Natural killer cell (primary cell): ENCODE results near the gene SKAP2. TPM values are rescaled to one million over a fixed set of nuclear protein-coding genes. Genes with fewer than 3 reads are reported as not detected.

Experiments
- ATAC-seq, 3 donors: fragments of 150-1000 bp in 2 of 3; fragments of 200-7000 bp in 1 of 3; cut with Tn5 transposase; 1 replicate in 1 of 3; 2 replicates in 2 of 3; pipeline ENCODE4 v1.10.0; 2021; ENCODE audit warnings: mild to moderate bottlenecking in 2 of 3, moderate library complexity in 2 of 3
- DNase-seq, 2 donors: peaks; one replicate each; pipeline versions ENCODE4 v3.0.0 to v3.0.0-alpha.2; 2013 to 2021; ENCODE audit warnings: mixed read lengths in 1 of 2
- H3K27ac ChIP-seq: one replicate; pipeline ENCODE4 v1.5.1; 2013; ENCODE audit warnings: mild to moderate bottlenecking, low read length
- H3K27me3 ChIP-seq: one replicate; pipeline ENCODE4 v1.6.1; 2013; ENCODE audit warnings: low read length; ENCODE audit not compliant: control insufficient read depth, insufficient read depth
- H3K36me3 ChIP-seq: one replicate; pipeline ENCODE4 v1.6.1; 2013; ENCODE audit warnings: low read length; ENCODE audit not compliant: control insufficient read depth, insufficient read depth
- H3K4me1 ChIP-seq: one replicate; pipeline ENCODE4 v1.6.1; 2013; ENCODE audit warnings: low read length; ENCODE audit not compliant: control insufficient read depth, insufficient read depth
- H3K4me3 ChIP-seq: one replicate; pipeline ENCODE4 v1.5.1; 2013; ENCODE audit warnings: low read length
- H3K9me3 ChIP-seq: one replicate; pipeline ENCODE4 v1.6.1; 2013; ENCODE audit warnings: low read length; ENCODE audit not compliant: control insufficient read depth, insufficient read depth
- H3K27ac Mint-ChIP-seq, 2 donors: one replicate each; pipeline ENCODE4 v1.8.0; 2022; ENCODE audit warnings: mild to moderate bottlenecking in 2 of 2, mixed read lengths in 2 of 2, moderate library complexity in 1 of 2
- H3K27me3 Mint-ChIP-seq, 2 donors: one replicate each; pipeline ENCODE4 v1.8.0; 2022; ENCODE audit warnings: low read depth in 2 of 2, mixed read lengths in 2 of 2
- H3K36me3 Mint-ChIP-seq: one replicate; pipeline ENCODE4 v1.8.0; 2022; ENCODE audit warnings: mixed read lengths
- H3K4me1 Mint-ChIP-seq, 2 donors: one replicate each; pipeline ENCODE4 v1.8.0; 2022; ENCODE audit warnings: mixed read lengths in 2 of 2
- H3K4me3 Mint-ChIP-seq: one replicate; pipeline ENCODE4 v1.8.0; 2022; ENCODE audit warnings: mild to moderate bottlenecking, moderate library complexity, mixed read lengths
- H3K9me3 Mint-ChIP-seq, 2 donors: one replicate each; pipeline ENCODE4 v1.8.0; 2022; ENCODE audit warnings: mixed read lengths in 2 of 2
- WGBS: methylation state at CpG from one replicate; pipeline ENCODE4 v1.1.7; 2013; ENCODE audit warnings: missing lambda C conversion rate; ENCODE audit not compliant: insufficient coverage; 5-methylcytosine and 5-hydroxymethylcytosine counted together
- intact Hi-C: fragments of 100-400 bp; cut with micrococcal nuclease; formaldehyde crosslinking; loops from one replicate; pipeline ENCODE4 v1.14.2; 2022
- total RNA-seq, 4 donors: library from RNA; stranded (reverse); fragments of 120-200 nt in 1 of 4; gene quantifications; one replicate each; pipeline versions ENCODE4 v1.2.3 to v1.2.4, GENCODE V29; 2013 to 2022
- TF ChIP-seq, protein P1 (sequence below): fragments of 200-600 bp; IDR thresholded peaks from one replicate; pipeline ENCODE4 v1.8.0; 2022; ENCODE audit warnings: antibody characterized with exemption

SKAP2 gene
- total RNA-seq, 3 donors from 2014 or later (not counting 1 experiment from before 2014, with no cell fraction given): 26.8 to 42.4 (median 35.1) TPM

DNA sequence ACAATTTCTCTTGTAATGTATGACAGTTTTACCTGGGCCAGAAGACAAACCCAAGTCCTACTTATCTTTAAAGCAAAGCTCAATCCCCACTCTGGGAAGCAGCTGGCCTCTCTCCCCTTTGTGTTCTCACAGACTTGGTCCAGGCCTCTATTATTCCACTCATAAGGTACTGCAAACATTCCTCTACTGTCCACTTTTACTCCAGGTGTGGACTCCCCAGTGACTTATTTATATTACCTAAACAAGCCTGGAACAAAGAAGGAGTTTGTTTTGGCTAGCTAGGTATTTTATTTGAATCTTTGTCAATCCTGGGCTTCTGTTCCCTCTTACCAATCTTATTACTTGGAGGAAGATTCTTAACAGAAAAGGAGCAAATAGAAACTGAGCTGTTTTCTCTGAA is 163.5 kb downstream of the SKAP2 start:
- intact Hi-C loops: no loop called here
- Mint-ChIP-seq H3K4me1 (no peaks in the 10 kb centered on the region), H3K36me3 (no peaks in the 10 kb centered on the region), H3K27me3 (no peaks in the 10 kb centered on the region), H3K9me3 (no peaks in the 10 kb centered on the region), H3K4me3 (no peak overlapping the region), H3K27ac (no peak overlapping the region)
- H3K4me1 ChIP-seq: no peaks in the 10 kb centered on the region
- H3K9me3 ChIP-seq: no peaks in the 10 kb centered on the region
- ATAC-seq: no peak
- DNase-seq: no peak
- no peaks in the 10 kb centered on the region for H3K27me3 ChIP-seq
- TF ChIP-seq, protein P1, sequence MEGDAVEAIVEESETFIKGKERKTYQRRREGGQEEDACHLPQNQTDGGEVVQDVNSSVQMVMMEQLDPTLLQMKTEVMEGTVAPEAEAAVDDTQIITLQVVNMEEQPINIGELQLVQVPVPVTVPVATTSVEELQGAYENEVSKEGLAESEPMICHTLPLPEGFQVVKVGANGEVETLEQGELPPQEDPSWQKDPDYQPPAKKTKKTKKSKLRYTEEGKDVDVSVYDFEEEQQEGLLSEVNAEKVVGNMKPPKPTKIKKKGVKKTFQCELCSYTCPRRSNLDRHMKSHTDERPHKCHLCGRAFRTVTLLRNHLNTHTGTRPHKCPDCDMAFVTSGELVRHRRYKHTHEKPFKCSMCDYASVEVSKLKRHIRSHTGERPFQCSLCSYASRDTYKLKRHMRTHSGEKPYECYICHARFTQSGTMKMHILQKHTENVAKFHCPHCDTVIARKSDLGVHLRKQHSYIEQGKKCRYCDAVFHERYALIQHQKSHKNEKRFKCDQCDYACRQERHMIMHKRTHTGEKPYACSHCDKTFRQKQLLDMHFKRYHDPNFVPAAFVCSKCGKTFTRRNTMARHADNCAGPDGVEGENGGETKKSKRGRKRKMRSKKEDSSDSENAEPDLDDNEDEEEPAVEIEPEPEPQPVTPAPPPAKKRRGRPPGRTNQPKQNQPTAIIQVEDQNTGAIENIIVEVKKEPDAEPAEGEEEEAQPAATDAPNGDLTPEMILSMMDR: no peak
- no peaks in the 10 kb centered on the region for H3K36me3 ChIP-seq
- no peak overlapping the region for H3K27ac ChIP-seq
- no peak overlapping the region for H3K4me3 ChIP-seq

DNA sequence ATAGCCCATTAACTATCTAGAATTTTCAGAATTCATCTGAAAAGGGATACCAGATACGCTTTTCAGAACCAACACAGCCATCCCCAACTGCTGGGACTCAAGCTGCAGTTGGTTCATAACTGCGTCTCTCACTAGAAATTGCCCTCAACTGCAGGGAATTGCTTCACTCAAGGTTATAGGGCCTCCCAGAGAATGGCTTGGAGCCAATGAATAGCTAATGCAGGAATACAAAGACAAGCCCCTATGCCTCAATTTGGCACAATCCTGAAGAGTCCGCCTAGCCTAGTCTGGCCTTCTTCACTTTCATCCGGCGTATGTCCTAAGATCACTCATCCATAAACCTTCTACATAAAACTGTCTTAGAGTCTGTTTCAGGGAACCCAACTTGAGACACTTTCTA is 164.0 kb downstream of the SKAP2 start:
- no peaks in the 10 kb centered on the region for H3K27me3 Mint-ChIP-seq
- no peaks in the 10 kb centered on the region for H3K9me3 ChIP-seq
- ATAC-seq (no peak), DNase-seq (no peak)
- no peak overlapping the region for H3K27ac ChIP-seq
- intact Hi-C loops: no loop called here
- no peak overlapping the region for H3K4me3 Mint-ChIP-seq
- no peaks in the 10 kb centered on the region for H3K36me3 Mint-ChIP-seq
- H3K36me3 ChIP-seq: no peaks in the 10 kb centered on the region
- H3K27ac Mint-ChIP-seq: no peak overlapping the region
- H3K9me3 Mint-ChIP-seq: no peaks in the 10 kb centered on the region
- H3K4me1 Mint-ChIP-seq: no peaks in the 10 kb centered on the region
- 97% methylated on average over 5 of the region's 5 CpGs for WGBS
- no peaks in the 10 kb centered on the region for H3K4me1 ChIP-seq
- H3K4me3 ChIP-seq: no peak overlapping the region
- H3K27me3 ChIP-seq: no peaks in the 10 kb centered on the region
- TF ChIP-seq, protein P1: no peak

DNA sequence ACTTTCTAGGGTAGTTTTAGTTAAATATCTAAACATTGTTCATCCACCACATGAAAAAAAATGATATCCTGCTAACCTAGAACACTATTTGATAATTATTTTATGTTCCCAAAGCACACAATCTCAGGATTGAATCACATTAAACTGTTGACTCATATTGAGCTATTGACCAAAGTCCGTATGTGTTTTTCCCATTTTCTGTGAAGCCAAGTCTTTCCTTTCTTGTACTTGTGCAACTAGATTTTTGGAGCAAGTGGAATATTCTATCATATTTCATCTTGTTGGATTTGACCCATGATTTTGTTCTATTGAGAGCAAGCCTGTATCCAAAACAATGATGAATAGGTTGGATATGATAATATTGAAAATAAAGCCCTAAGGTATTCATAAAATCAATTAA is 164.6 kb downstream of the SKAP2 start:
- intact Hi-C loops: no loop called here
- no peak overlapping the region for H3K27ac ChIP-seq
- Mint-ChIP-seq H3K36me3 (no peaks in the 10 kb centered on the region), H3K27me3 (no peaks in the 10 kb centered on the region), H3K4me3 (no peak overlapping the region), H3K9me3 (no peaks in the 10 kb centered on the region), H3K27ac (no peak overlapping the region), H3K4me1 (no peaks in the 10 kb centered on the region)
- H3K4me3 ChIP-seq: no peak overlapping the region
- no peaks in the 10 kb centered on the region for H3K4me1 ChIP-seq
- TF ChIP-seq, protein P1: no peak
- no peak for DNase-seq
- no peaks in the 10 kb centered on the region for H3K27me3 ChIP-seq
- H3K36me3 ChIP-seq: no peaks in the 10 kb centered on the region
- H3K9me3 ChIP-seq: no peaks in the 10 kb centered on the region
- WGBS: no CpG with 5 or more reads among the region's 1 CpG
- no peak for ATAC-seq

DNA sequence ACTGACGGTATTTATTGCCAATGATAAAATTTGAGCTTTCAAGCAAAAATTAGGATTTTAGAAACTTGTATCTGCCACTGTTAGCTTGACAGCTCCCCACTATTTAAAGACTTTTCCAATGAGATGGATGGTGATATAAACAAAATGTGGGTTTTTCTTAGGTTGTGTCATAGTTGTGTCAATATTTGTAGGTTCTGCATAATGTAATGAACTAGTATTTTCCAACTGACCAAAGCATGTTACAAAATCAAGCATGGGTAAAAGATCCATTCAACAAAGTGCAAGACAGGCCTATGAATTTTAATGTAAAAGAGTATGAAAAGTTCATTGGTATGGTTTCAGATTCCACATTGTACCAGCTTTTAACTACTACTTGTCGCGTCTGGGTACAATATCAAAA is 165.6 kb downstream of the SKAP2 start:
- intact Hi-C loops: no loop called here
- Mint-ChIP-seq H3K36me3 (no peaks in the 10 kb centered on the region), H3K27ac (no peak overlapping the region), H3K4me3 (no peak overlapping the region), H3K27me3 (no peaks in the 10 kb centered on the region), H3K9me3 (no peaks in the 10 kb centered on the region), H3K4me1 (no peaks in the 10 kb centered on the region)
- Histone ChIP-seq H3K4me3 (no peak overlapping the region), H3K9me3 (no peaks in the 10 kb centered on the region), H3K27me3 (no peaks in the 10 kb centered on the region), H3K36me3 (no peaks in the 10 kb centered on the region), H3K27ac (no peak overlapping the region), H3K4me1 (no peaks in the 10 kb centered on the region)
- TF ChIP-seq, protein P1: no peak
- 100% methylated on average over 1 of the region's 3 CpGs for WGBS
- DNase-seq (no peak), ATAC-seq (no peak)
